ENCODE data around the gene CDK6.

The CDK6 gene

DNA sequence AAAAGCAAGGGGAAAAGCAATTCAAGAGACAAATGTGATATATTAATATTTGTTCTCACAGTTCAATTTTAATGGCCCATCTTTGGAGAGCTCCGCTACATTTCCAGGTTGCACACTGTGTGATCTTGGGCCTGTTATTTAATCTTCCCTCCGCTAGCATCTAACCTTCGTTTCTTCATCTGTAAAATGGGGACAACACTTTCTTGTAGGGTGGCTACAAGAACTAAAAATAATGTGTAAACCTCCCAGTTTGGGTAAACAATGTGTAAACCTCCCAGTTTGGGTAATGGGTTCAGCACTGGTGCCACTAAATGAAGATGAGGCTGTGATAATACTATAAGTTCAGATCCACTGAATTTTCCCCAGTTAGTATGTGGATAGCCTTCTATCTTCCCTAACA, 99.5 kb downstream of the CDK6 start:
- DNase-seq (ENCODE audit: low spot score), result no peak

DNA sequence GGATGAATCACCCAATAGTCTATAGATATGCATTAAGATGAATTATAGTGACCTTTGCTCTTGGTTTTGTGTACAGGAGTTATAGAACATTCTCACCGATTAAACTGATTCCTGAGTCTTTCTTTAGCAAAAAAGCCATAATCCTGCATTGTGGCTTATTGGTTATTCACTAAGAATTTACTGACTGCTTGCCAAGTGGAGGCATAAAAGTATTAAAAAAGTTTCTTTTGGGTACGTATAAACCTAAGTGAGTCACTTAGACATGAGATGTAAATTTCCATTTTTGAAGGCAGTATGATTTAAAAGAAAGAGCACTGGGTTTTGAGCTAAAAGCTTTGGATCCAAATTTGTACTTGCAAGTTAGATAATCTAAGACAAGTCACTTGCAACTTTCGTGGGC, 100.7 kb downstream of the CDK6 start:
- peak; percentile 26 for DNase-seq (ENCODE audit: low spot score)

GRCh38 chr7:92732316-92733036, 103.9 kb downstream of the CDK6 start:
- DNase-seq (ENCODE audit: low spot score), result no peak

DNA sequence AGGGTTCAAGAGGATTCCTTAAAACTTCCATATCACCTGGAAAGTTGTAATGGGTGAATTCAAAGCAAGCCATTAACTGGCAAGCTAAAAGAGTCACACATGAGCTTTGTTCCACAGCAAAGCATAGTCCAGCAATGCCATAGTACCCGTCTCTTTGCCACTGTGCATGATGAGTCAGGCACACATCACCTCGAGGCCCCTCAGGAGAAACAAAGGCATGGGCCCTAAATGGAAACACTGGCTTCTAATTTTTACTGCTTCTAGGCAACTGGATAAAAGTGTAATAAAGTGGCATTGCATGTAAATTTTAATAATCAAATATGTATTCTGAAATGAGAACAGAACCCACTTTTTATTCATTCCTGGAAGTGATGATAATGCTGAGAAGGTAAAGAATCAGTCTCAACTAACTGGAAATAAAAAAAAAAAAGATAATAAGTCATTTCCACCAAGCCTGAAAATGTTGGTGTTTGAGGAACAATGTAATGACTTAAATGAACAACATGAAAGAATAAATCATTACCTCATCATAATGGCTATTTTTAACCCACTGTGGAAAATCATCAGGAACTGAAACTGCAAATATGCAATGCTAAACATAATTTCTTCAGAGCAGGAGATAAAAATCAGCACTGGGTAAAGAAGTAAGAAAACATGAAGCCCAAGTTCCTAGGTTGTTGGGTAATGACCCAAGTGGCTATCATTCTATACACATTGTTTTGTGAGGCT, 104.9 kb downstream of the CDK6 start:
- DNase-seq (ENCODE audit: low spot score), result no peak

DNA sequence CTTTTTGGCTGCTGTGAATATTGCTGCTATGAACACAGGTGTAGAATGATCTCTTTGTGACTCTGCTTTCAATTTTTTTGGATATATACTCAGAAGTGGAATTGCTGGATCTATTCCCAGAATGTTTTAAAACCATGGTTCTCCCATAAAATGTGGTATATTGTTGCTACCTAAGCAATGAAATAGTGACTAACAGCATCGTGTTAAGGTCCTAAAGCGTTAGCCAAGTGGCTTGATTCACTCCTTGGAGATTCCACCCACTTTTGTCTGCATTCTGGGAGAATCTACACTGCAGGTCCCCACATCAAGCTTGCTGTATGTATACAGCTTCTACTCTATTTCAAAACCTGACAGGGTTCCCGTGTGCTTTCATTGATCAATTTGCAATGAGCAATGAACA, 105.6 kb downstream of the CDK6 start:
- DNase-seq (ENCODE audit: low spot score), result no peak

DNA sequence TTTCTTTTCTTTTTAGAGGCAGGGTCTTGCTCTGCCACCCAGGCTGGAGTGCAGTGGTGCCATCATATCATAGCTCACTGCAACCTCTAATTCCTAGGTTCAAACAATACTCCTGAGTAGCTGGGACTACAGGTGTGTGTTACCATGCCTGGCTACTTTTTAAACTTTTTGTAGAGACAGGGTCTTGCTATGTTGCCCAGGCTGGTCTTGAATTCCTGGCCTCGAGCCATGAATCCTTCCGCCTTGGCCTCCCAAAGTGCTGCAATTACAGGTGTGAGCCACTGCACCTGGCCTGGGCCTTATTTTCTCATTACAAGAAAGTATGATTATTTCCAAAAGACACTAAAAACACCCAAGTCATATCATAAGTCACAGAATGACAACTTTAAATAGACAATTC, 106.6 kb downstream of the CDK6 start:
- no peak for DNase-seq (ENCODE audit: low spot score)

GRCh38 chr7:92729172-92729571, 107.2 kb downstream of the CDK6 start:
- no peak for DNase-seq (ENCODE audit: low spot score)

DNA sequence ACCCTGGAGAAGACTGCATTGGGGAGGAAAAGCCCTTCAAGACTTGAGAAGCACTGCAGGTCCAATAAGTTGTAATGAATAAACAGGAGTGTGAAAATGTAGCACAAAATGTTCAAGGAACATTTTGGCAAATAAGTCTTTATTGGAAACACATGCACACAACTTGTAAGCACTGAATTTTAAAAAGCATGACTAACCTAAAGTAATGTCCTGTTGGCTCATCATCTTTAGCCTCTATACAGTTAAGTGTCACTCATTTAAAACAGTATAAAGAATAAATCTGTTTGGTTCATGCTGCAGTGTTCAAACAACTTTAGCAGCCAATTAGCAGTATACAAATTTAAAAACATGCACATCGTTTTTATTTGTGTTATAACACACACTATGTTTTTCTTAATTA, 108.6 kb downstream of the CDK6 start:
- DNase-seq (ENCODE audit: low spot score), result no peak

- no peak for DNase-seq (ENCODE audit: low spot score)
These were observed 111.0 kb downstream of the CDK6 start for GRCh38 chr7:92725161-92725925.

- no peak for DNase-seq (ENCODE audit: low spot score)
These were observed 112.4 kb downstream of the CDK6 start for GRCh38 chr7:92723943-92724342.

DNA sequence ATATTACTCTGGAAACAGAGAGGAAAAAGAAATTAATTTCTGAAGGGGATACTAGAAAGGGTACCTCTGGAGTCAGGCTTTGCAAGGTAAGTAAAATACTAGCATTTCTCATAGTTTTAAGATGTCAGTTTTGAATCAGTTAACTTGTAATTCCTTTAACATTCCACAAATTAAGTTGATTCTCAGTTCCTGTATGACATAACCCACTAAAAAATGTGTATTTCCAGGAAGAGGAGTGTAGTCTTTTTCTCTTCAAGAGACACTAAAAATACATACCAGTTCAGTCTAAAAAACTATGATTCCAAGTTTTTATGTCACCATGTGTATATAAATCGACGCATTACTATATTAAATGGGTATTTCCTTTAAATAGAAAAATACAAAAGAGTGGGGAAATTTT, 113.2 kb downstream of the CDK6 start:
- DNase-seq (ENCODE audit: low spot score), result peak; percentile 49

GRCh38 chr7:92722541-92722940, 113.8 kb downstream of the CDK6 start:
- DNase-seq (ENCODE audit: low spot score), result no peak

- DNase-seq (ENCODE audit: low spot score), result no peak
These were observed 115.6 kb downstream of the CDK6 start for GRCh38 chr7:92720604-92721350.

GRCh38 chr7:92717993-92718716, 118.2 kb downstream of the CDK6 start:
- peak; percentile 43 for DNase-seq (ENCODE audit: low spot score)

DNA sequence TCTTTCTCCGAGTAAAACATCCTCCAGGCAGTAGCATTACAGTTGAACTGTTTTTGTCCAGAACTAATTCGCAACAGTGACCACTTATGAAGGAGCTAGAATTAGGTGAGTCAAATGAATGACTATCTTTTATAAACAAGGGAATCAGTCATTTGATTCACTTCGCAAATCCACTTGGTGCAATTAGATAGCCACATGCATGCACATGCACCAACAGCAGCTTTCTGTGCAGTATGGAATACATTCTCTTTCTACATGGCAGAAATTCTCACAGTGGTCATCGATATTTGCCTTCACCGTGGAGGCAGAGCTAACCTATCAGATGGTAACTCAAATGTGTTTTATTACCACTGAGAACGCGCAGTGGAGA, 118.8 kb downstream of the CDK6 start:
- DNase-seq (ENCODE audit: low spot score), result no peak

- DNase-seq (ENCODE audit: low spot score), result no peak
These were observed 119.4 kb downstream of the CDK6 start for GRCh38 chr7:92716825-92717580.

DNA sequence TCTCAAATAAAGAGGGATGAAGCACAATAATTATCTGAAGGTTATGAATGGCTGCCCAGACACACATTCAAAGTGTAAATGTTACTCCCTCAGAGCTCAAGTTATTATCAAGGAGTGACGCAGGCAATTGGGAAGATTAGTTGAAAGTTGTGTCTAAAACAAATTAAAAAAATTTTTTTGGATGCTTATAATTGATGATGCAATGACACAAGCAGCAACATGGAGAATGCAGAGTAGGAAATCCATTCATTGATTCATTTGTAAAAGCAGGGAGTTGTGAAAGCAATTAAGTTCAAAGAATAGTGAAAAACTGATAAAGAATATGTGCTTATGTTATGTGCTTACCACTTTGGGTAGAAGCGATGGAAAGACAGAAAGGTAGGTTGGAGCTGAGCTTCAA, 120.4 kb downstream of the CDK6 start:
- DNase-seq (ENCODE audit: low spot score), result no peak

DNA sequence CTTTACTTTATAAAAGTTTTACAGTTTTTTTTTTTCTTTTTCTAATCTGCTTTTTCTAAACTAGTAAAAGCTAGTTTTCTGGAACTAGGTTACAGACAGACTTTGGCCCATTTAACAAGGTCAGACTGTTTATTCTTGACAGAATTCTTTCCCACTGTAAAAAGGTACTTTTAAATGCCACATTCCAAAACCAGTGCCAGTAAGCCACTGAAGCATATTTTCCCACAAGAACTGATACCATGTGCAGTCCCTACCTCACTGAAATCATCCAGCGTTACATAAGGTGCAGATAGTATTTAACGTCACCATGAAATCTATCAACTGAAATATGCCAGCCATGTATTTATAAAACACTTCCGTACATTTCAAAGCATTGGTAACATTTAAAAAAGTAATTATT, 121.6 kb downstream of the CDK6 start:
- DNase-seq (ENCODE audit: low spot score), result no peak

GRCh38 chr7:92714280-92714679, 122.1 kb downstream of the CDK6 start:
- DNase-seq (ENCODE audit: low spot score), result no peak

DNA sequence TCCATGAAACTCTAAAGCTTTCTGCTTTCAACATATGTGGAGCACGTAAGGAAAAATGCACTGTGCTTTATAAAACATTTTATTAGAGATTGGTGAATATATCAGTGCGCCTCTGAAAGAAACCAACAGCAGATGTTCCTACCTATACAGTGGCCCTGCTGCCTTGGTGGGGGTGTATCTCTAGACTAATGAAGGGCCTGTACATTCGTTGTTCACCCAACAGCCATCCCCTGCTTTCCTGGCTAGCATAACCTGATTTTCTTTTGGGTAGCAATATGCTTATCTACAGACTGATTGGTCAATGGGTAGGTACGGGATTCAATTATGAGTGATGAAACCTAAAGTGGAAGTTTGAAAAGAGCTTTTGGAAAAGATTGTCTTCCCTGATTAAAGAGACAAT, 126.5 kb downstream of the CDK6 start:
- no peak for DNase-seq (ENCODE audit: low spot score)

- DNase-seq (ENCODE audit: low spot score), result no peak
These were observed 127.2 kb downstream of the CDK6 start for GRCh38 chr7:92709150-92709549.
